Gastroesophageal sphincter (tissue), 3 donors: ENCODE measurements around the gene CAMK1D.

Experiments
- CTCF ChIP-seq, 4 experiments: fragments of 200-600 bp in 2 of 4; fragments of 450-650 bp in 2 of 4; sonication (generic) in 1 of 4; IDR thresholded peaks; one replicate each; pipeline ENCODE4 v1.5.1; 2017 to 2019; ENCODE audit warnings: antibody characterized with exemption in 4 of 4, mild to moderate bottlenecking in 2 of 4, moderate library complexity in 2 of 4
- EP300 ChIP-seq: sonication (generic); formaldehyde crosslinking; IDR thresholded peaks from one replicate; pipeline ENCODE4 v1.6.1; 2017; ENCODE audit warnings: antibody characterized with exemption, mild to moderate bottlenecking
- POLR2A ChIP-seq, 2 donors: fragments of 450-650 bp; IDR thresholded peaks; one replicate each; pipeline ENCODE4 v1.6.1; 2017; ENCODE audit warnings: antibody characterized with exemption in 2 of 2, mild to moderate bottlenecking in 2 of 2, moderate library complexity in 1 of 2

GRCh38 chr10:12642036-12642435 lies 292.7 kb downstream of the CAMK1D start:
- no peak for TF ChIP-seq CTCF (IDR thresholded peaks at IDR 0.05)
- TF ChIP-seq POLR2A (IDR thresholded peaks at IDR 0.05): no peak
- TF ChIP-seq EP300: no peak
